GM19468 (cell line): ENCODE results near the gene BCAS1.
"Not testable (repeated sequence)": the region's sequence is repeated elsewhere in the genome, so short reads cannot be mapped to it uniquely, and the experiment has no call there.

Experiments used
- ATAC-seq: cut with Tn5 transposase; IDR thresholded peaks from one replicate; pipeline ENCODE4 v1.9.1; 2021; ENCODE audit warnings: mild to moderate bottlenecking, moderate library complexity, moderate number of reproducible peaks; ENCODE audit not compliant: unreplicated experiment; ENCODE audit errors: extremely low read depth

BCAS1 gene

DNA sequence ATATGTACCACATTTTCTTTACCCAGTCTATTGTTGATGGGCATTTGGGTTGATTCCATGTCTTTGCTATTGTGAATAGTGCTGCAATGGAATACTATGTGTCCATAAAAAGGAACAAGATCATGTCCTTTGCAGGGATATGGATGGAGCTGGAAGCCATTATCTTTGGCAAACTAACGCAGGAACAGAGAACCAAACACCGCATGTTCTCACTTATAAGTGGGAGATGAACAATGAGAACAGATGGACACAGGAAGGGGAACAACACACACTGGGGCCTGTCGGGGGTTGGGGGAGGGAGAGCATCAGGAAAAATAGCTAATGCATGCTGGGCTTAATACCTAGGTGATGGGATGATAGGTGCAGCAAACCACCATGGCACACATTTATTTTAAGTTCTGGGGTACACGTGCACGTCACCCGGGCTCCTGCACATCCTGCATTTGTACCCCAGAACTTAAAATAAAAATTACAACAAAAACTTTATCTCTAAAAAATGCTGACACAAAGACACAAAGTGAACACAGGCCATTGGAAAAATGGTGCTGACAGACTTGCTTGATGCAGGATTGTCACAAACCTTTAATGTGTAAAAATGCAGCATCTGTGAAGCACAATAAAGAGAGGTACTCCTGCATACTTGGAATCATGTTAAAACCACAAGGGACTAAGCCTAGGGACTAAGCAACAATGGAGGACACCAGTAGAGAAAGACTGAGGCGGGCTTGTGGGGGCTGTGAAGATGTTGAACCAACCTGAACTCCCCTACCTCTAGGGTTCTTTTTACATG lies 48.8 kb downstream of the BCAS1 start:
- no peak for ATAC-seq

DNA sequence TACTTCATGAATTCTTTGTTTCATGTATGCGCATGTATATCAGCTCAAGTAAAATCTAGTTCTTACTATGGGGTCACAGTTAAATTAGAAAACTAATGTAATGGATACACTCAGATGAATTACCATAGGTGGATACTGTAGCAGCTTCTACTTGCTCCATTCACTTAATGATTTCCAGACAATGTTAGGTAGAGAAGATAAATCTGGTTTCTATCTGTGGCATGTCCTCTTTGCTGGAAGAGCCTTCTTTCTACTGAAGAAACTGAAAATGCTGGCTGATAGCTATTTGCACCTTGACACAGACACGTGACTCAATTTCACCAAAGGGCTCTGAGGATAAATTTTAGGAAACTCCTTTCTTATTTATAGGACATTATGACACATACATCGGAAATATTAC lies 49.5 kb downstream of the BCAS1 start:
- ATAC-seq, result no peak

DNA sequence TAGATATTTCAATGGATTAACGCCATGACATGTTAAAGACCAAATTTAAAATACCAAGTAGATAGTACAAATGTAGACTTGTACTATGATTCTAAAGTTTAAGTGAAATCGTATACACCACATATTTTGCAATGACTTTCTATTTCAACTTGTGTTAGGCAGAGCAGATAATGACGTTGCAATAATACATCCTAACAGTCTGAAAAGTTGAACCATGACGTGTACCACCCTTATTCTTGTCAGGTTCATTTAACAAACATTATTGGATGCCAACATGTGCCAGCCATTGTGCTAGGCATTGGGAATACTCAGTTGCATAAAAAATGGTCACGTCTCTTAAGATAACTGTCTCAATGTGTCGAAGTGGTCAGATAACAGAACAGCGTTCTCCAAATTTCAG lies 50.0 kb downstream of the BCAS1 start:
- no peak for ATAC-seq

DNA sequence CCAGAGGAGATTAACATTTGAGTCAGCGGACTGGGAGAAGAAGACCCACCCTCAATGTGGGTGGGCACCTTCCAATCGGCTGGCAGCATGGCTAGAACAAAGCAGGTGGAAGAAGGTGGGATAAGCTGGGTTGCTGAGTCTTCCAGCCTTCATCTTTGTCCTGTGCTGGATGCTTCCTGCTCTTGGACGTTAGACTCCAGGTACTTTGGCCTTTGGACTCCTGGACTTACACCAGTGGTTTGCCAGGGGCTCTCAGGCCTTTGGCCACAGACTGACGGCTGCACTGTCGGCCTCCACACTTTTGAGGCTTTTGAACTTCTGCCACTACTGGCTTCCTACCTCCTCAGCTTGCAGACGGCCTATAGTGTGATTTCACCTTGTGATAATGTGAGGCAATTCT lies 50.8 kb downstream of the BCAS1 start:
- ATAC-seq, result no peak

DNA sequence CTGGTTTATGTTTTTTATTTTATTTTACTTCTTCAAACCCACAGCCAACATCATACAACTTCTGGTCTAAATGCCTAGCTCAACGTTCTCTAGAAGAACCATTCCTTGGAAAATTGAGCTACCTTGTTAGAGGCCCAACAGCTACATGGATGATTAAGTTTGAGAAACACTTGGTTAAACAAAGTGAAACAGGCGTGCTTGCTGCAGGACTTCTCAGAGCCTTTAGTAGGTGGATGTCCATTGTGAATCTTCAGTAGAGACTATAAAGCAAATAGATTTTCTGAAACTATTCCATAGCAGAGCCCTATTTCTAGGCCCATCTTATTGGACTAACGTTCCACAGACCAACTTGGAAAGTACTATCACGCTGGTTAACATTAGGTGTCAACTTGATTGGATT lies 51.3 kb downstream of the BCAS1 start:
- ATAC-seq, result no peak

DNA sequence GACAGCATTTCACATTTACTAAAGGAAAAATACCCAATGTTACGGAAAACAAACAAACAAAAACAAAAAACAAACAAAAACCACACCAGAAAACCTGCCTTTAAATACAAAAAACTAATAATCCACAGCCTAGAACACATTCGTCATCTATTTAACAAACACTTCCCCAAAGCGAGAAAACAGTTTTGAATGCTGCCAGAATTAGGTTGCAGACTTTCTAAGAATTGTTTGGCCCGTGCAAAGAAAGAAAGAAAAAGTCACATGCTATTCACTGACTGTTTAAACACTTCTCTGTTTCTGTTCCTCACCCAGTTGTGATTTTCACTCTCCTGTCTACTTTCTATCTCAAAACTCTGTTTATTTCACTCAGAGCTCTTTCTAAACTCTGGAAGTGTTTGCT lies 52.5 kb downstream of the BCAS1 start:
- ATAC-seq, result peak; percentile 61

DNA sequence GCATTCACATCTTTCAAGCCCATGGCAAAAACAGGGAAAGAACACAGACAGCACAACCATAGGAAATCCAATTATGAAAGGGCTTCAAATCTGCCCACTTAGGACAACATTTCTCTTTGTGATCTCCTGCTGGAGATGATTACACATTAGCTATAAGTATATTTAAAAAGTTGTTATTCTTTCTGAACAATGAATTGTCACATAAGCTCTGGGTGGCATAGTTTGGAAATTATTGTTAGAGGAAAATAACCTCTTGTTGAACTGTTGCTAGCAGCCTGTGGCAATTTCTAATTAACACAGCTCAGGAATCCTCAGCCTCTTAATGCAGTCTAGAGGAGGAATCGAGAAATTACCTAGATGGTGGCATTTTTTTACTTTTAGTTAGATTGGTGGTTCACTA lies 54.9 kb downstream of the BCAS1 start:
- ATAC-seq, result no peak

DNA sequence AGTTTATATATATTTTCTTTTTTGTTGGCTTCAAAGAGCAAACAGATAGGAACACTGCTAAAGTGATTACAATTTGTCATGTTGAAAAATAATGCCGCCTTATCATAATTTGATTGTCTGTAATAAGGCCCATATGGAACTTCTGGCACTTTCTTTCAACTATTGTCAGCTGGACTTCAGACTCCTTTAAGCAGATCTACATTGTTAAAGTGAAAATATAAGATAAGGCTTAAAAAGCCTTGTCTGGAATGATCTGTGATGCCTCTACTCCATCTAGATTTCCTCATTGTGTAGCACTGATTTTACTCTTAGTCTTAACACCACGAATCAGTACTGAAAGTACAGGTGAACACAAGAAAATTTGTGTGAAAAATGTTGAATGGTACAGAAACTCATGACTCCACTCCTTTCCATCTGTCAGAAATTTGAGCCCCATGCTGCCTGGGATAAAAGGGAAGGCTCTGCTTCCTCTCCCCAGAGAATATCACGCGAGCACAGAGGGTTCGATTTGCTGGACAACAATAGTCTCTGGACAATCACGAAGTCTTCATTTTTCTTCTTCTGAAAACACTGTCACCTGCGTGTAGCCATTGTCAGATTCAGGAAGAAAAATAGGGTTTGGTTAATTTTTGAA lies 56.0 kb downstream of the BCAS1 start:
- no peak for ATAC-seq

DNA sequence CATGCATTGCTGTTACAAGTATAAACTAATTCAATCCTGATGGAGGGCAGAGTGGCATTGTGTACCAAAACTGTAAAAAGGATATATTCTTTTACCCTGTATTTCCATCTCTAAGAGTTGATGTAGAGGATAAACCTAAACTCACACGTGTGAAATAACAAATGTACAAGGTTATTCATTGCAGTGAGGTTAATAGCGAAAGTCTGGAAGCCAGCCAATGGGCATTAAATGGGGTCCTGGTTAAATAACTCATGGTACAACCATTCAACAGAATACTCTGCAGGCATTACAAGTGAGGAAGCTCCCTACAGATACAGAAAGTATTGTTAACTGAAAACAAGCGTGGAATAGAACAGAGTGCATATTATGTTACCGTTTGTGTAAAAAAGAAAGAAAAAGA lies 56.9 kb downstream of the BCAS1 start:
- ATAC-seq, result no peak

DNA sequence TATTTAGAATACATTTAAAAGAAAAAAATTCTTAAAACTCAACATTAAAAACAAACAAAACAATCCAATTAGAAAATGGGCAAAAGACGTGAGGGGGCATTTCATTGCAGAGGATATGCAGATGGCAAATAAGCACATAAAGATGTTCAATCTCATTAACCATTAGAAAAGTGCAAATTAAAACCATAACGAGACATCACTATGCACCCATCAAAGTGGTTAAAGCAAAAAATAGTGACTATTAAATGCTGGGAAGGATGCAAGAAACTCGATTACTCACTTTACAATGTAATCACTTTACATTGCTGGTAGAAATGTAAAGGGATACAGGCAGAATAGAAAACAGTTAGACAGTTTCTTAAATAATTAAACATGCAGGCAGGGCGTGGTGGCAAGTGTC lies 59.0 kb downstream of the BCAS1 start:
- ATAC-seq, result no peak

DNA sequence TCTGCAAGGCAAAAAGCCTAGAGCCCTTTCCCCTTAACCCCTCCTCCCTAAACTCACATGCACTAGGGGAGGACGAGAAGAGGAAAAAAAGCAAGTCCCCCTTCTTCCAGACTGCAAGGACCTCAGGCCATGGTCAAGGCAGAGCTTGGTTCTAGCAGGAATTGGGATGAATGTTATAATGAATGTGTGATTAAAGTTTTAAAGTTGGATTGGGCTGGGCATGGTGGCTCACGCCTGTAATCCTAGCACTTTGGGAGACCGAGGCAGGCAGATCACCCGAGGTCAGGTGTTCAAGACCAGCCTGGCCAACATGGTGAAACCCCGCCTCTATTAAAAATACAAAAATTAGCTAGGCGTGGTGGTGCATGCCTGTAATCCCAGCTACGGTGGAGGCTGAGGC lies 64.2 kb downstream of the BCAS1 start:
- ATAC-seq, result not testable (repeated sequence)

DNA sequence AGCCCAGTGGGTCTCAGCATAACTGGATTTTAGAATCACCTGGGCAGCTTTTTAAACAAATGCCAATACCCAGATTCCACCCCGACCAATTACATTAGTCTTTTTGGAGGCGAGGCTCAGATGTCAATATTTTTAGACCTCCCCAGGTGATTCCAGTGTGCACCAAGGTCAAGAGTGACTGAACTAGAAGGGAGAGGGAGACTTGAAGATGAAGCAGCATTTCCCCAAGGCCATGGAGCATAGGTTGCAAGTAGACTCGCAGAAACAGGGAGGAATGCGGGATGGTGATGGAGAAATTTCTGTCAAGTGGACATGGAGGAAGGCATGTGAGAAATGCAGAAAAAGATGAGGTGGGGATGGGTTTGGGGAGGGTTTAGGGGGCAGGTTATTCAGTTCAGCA lies 64.9 kb downstream of the BCAS1 start:
- no peak for ATAC-seq

DNA sequence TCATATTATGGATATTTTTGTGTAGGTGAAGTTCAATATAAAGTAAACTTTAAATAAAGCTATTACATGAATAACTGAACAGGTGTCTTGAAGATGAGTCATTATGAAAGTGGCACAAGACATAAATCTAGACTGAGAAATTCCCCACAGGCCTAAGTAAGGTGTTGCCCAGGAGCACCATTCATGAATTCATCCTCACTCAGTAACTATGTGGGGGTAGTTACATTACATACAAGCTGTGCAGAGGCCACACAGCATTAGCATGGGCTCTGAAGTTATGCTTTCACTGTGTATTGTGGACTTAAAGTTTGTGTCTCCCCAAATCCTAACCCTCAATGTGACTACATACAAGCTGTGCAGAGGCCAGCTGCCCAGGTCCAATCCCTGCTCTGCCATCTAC lies 65.9 kb downstream of the BCAS1 start:
- ATAC-seq, result peak; percentile 96

DNA sequence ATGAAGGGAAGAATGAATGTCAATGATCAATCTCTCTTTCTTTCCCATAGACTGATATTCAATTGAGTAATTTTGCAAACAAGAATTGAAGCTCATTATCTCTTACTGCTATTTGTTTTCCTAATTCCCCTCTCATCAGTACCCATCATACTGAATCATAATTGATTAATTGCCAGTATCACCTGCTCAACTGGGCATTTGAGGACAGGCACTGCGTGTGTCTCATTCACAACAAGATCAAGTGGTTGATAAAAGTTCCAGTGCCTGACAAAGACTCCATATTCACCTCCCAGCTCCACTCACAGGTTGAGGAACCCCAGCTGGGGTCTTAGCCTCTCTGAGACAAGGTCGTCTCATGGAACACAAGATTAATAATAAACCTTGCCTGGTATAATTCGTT lies 67.7 kb downstream of the BCAS1 start:
- ATAC-seq, result no peak

DNA sequence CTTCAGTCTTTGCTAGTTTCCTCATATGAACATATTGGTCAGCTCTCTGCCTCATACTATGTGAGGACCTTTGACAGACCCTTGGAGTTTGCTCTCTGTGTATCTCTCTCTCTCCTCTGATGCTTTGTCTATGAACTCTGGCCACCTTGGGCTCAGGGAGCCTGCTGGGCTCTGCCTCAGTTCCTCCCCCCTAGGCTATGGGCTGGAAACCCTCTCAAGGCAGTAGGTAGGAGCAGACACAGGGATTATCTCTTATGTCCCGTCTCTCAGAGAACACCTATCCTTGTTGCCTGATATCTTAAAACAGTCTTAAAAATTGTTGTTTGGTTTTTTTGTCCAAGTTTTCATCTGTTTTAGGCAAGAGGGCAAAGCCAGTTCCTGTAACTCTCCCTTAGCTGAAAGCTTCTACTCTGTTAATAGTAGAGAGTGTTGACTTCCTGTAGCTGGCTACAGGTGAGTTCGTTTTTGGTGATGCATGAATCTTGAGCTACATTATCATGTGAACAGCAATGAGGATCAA lies 68.3 kb downstream of the BCAS1 start:
- no peak for ATAC-seq

DNA sequence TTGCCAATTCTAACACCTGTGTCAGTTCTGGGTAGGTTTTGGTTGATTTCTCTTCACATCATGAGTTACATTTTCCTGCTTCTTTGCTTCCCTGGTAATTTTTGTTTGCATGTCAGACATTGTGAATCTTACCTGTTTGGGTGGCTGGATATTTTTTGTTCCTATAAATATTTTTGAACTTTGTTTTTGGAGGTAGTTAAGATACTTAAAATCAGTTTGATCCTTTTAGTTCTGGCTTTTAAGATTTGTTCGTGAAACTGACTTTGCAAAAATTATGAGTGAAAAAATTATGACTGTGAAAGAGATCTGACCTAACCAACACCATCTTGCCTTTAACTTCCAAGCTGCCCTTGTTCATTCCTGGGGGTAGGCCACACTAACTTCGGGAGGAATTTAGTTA lies 69.5 kb downstream of the BCAS1 start:
- ATAC-seq, result no peak

DNA sequence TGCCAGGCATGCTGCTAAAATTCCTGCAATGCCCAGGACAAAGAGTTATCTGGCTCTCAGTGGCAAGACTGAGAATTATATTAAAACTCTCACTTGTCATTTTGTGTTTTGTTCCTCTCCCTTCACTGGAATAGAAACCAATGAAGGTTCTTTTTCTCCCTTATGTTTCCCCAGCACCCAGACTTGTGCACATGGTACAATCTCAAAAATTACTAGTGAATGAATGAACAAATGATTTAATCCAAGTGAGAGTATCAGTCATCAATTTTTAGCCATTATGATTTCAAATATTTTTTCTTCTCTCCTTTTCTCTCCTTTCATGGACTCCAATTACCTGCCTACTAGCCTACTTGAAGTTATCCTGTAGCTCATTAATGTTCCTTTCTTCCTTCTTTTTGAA lies 70.1 kb downstream of the BCAS1 start:
- no peak for ATAC-seq

DNA sequence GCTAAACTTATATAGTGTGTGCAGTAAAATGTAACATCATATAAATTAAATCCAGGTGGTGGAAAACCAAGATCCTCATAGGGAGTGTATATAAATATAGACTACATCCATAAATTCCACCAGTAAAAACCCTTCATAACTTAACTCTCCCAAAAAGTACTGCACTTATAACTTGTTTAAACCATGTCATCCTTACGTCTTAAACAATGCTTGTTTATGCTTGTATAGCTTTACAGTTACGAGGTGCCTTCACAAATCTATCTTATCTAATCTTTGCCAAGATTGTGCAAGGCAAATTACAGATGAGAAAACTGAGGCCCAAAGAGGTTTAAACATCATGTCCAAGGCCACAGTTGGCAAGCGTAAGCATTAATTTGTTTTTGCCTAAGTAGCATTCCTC lies 71.3 kb downstream of the BCAS1 start:
- no peak for ATAC-seq

DNA sequence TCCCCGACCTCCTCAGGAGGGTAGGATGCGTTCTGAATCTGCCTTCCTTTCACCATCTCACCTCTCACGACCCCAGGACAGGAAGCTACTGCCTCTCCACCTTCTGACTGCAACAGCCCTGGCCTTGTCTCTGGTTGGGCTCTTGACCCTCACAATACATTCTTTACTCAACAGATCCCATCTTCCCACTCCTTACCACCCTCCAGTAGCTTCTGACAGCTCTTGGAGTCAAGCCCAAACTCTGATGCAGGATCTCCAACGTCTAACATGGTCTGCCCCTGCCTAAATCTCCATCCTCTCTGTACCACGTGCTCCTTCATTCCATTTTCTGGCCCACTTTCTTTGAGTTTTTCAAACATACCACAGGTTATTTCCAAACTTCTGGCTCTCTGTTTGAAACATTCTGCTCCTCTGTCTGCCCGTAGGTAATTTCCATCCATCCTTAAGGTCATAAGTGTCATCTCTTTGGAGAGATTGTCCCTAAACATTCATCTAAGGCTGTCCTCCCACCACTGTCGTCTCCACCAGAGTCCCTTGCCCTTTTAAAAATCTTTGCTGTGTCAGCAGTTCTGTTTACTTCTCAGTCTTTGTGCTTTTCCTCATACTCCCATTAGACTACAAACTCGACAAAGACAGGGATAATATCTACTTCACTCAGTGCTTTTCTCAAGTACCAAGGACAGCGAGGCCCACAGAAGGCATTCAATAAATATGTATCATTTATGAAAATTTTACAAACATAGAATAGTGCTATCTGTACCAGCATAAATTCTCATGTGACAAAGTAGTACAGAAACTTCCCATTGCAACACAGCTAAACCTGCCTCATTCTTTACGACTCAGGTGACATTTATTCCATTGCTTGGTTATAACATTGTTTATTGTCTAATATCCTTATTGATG lies 73.6 kb downstream of the BCAS1 start:
- ATAC-seq, result no peak

DNA sequence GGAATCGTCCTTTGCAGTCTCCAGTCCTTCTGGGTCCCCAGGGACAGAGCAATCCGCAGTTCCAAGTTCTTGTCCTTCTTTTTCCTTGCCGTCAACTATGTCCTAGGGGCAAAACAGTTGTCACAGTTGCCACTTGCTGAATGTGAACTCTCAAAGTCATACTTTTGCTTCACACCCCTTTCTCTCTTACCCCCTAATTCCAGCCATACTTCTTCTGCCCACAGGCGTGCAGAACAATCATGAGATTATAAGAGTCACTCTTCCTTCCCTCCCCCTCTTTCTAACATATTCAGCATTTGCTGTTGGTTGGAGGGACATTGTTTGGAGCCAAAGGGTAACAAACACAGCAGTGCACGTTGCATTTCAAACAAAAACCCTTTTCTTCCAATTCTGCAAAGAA lies 74.4 kb downstream of the BCAS1 start:
- ATAC-seq, result no peak

DNA sequence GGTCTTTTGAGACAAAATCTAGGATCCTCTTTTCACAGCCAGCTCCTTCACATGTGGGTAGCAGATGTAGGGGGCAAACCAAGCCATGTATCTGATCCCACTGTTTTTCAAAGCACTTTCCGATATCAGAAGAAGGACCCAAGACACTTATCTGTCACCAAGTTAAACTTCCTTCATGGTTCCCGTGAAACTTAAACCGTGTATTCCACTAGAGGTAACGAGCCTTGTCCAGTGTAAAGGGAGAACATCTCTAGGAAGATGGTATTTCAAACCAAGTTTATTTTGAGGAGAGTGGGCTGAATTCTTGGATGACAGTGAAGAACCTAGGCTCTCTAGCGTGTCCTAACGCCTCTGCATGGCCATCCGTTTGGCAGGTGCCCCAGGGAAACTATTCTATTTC lies 76.3 kb downstream of the BCAS1 start:
- ATAC-seq, result no peak
